Limb (tissue), 2 donors: ENCODE results near the gene GEMIN4.
"Not testable (repeated sequence)": the region's sequence is repeated elsewhere in the genome, so short reads cannot be mapped to it uniquely, and the experiment has no call there.

Source experiments
- DNase-seq, 2 donors: peaks; one replicate each; pipeline ENCODE4 v3.0.0-alpha.2; 2016; ENCODE audit errors: extremely low spot score in 2 of 2

The GEMIN4 gene

GRCh38 chr17:752002-752619 is at the start of gene GEMIN4:
TSS of gene GEMIN4 (minus strand) at chr17:752264. CDS start at chr17:752142, 122 bp downstream.
- DNase-seq, result peak; percentile 93 to 99

DNA sequence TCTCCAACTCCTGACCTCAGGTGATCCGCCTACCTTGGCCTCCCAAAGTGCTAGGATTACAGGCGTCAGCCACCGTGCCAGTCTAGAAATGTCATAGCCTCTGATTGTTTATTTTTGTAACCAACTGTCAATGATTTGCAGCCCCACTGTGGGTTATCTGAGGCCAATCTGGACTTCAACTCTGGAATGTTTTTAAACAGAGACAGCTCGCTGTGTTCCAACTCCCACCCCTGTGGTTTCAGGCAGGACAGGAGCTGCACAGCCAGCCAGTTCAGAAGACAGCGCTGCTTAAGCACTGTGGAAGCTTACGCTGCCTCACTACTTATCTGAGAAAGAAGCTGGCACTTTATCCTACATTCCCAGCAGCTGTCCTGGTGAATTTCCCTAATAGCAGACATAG is 49.6 kb upstream of the GEMIN4 start:
- no peak for DNase-seq

- no peak for DNase-seq
Observed at GRCh38 chr17:800446-801242, 48.6 kb upstream of the GEMIN4 start.

- DNase-seq, result no peak
Observed at GRCh38 chr17:799261-799660, 47.2 kb upstream of the GEMIN4 start.

GRCh38 chr17:798246-798645 is 46.2 kb upstream of the GEMIN4 start:
- no peak for DNase-seq

GRCh38 chr17:797236-797840 is 45.3 kb upstream of the GEMIN4 start:
- no peak for DNase-seq

- no peak for DNase-seq
Observed at GRCh38 chr17:796609-797008, 44.5 kb upstream of the GEMIN4 start.

GRCh38 chr17:795721-796120 is 43.7 kb upstream of the GEMIN4 start:
- no peak for DNase-seq

GRCh38 chr17:795276-795675 is 43.2 kb upstream of the GEMIN4 start:
- DNase-seq, result no peak

DNA sequence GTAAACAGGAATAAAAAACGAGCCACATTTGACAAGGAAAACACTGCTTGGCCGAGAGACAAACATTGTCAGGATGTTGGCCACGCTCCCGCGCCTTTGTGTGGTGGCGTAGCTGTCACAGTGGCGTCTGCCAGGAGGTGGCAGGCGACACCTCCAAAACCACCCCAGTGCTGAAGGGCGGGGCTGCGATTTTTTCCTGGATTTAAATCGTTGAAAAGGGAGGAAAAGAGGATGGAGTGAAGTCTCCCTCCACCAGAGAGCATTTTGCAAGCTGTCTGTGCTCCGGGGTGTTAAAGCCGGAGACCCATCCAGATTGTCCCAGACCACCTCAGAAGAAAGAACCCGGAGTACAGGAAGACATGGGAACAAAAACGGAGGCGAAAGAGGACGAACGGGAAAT is 42.8 kb upstream of the GEMIN4 start:
- DNase-seq, result peak; percentile 80 to 87

- no peak for DNase-seq
Observed at GRCh38 chr17:792277-792676, 40.2 kb upstream of the GEMIN4 start.

- DNase-seq, result no peak
Observed at GRCh38 chr17:791829-792228, 39.8 kb upstream of the GEMIN4 start.

GRCh38 chr17:790874-791247 is 38.8 kb upstream of the GEMIN4 start:
- DNase-seq, result not testable (repeated sequence)

DNA sequence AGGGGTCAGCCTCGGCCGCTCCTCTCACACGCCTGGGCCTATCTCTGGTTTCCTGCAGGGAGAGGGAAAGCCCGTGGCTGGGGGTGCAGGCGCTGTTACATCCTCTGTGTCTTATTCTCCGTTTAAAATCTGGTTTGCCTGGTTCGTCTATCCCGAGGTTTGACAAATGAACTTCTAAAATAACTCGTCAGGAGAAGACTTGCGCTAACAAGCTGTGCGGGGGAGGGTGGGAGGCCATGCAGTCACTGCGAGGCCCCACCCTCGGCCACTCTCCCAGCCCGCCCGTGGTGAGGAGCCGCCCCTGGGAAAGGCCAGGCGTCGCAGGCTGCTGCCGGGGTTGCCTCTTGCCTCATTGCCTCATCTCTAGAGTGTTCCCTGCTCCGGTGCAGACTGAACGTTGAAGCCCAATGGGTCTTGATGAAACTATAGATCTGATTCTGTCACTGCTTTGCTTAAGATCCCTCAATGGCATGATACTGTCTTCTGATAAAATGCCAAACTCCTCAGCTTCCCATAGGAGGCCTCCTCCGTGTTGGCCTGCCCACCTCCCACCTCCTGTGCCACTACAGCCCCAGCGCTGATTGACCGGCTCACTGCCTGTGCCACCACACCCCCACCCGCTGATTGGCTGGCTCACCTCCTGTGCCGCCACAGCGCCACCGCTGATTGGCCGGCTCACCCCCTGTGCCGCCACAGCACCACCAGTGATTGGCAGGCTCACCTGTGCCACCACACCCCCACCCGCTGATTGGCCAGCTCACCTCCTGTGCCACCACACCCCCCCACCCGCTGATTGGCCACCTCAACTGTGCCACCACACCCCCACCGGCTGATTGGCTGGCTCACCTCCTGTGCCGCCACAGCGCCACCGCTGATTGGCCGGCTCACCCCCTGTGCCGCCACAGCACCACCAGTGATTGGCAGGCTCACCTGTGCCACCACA is 38.1 kb upstream of the GEMIN4 start:
- not testable (repeated sequence) for DNase-seq

- DNase-seq, result no peak
Observed at GRCh38 chr17:789160-789840, 37.2 kb upstream of the GEMIN4 start.

DNA sequence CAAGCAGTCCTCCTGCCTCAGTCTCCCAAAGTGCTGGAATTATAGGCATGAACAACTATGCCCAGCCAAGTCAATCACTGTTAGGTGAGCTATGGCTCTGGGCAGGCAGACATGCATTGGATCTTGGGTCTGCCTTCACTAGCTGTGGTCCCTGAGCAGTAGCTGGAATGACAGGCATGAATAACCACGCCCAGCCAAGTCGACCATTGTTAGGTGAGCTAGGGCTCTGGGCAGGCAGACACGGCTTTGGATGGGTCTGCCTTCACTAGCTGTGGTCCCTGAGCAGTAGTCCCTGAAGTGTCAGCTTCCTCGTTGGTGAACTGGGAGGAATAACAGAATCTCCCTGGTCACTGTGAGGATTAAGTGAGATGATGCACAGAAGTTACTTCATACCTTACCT is 36.5 kb upstream of the GEMIN4 start:
- no peak for DNase-seq

- DNase-seq, result no peak
Observed at GRCh38 chr17:787641-788221, 35.7 kb upstream of the GEMIN4 start.

DNA sequence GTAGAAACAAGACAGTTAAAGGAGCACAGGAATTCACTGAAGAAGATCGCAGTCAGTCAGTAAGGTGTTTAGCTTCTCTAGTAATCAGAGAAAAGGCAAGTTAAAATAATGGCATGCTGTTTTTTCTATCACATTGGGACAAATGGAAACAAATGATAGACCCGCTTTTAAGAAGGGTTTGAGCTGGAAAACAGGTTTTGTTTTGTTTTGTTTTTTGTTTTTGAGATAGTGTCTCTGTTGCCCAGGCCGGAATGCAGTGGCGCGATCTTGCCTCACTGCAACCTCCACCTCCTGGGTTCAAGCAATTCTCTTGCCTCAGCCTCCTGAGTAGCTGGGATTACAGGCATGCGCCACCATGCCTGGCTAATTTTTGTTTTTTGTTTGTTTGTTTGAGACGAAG is 33.8 kb upstream of the GEMIN4 start:
- DNase-seq, result not testable (repeated sequence)

- no peak for DNase-seq
Observed at GRCh38 chr17:784143-784542, 32.1 kb upstream of the GEMIN4 start.
